Glutamatergic neuron (in vitro differentiated cells): ENCODE results near the gene TCEANC2. TPM values are rescaled to one million over a fixed set of nuclear protein-coding genes. Genes with fewer than 3 reads are reported as not detected.
"Not testable (repeated sequence)": the region's sequence is repeated elsewhere in the genome, so short reads cannot be mapped to it uniquely, and the experiment has no call there.

ENCODE experiments used
- DNase-seq: peaks from one replicate; pipeline ENCODE4 v3.0.0; 2022
- H3K27ac Mint-ChIP-seq: one replicate; pipeline ENCODE4 v1.8.0; 2020; ENCODE audit warnings: mild to moderate bottlenecking, mixed read lengths, inconsistent platforms; ENCODE audit not compliant: unreplicated experiment
- H3K27me3 Mint-ChIP-seq: one replicate; pipeline ENCODE4 v1.8.0; 2020; ENCODE audit warnings: mild to moderate bottlenecking, moderate library complexity, mixed read lengths, inconsistent platforms; ENCODE audit not compliant: unreplicated experiment
- H3K36me3 Mint-ChIP-seq: one replicate; pipeline ENCODE4 v1.8.0; 2020; ENCODE audit warnings: mild to moderate bottlenecking, mixed read lengths, inconsistent platforms; ENCODE audit not compliant: unreplicated experiment
- H3K4me1 Mint-ChIP-seq: one replicate; pipeline ENCODE4 v1.8.0; 2020; ENCODE audit warnings: mild to moderate bottlenecking, low read depth, mixed read lengths, inconsistent platforms; ENCODE audit not compliant: unreplicated experiment
- H3K4me3 Mint-ChIP-seq: one replicate; pipeline ENCODE4 v1.8.0; 2020; ENCODE audit warnings: mild to moderate bottlenecking, mixed read lengths, inconsistent platforms; ENCODE audit not compliant: unreplicated experiment
- H3K9me3 Mint-ChIP-seq: one replicate; pipeline ENCODE4 v1.8.0; 2020; ENCODE audit warnings: mild to moderate bottlenecking, moderate library complexity, mixed read lengths, inconsistent platforms; ENCODE audit not compliant: unreplicated experiment
- CTCF ChIP-seq: fragments of 200-600 bp; sonication (generic); IDR thresholded peaks from one replicate; pipeline ENCODE4 v1.5.0; 2021; ENCODE audit not compliant: partially characterized antibody, unreplicated experiment
- long read RNA-seq: library from polyadenylated mRNA; unstranded; transcript quantifications from one replicate; pipeline ENCODE4 v2.0.0, GENCODE V29; 2020; ENCODE audit not compliant: unreplicated experiment
- total RNA-seq: library from RNA; stranded (reverse); fragmentation: NEBNext Ultra II Directional; extraction: Animal tissue kit (Norgen Biotek cat#: 25700); gene quantifications from one replicate; pipeline ENCODE4 v1.2.1, GENCODE V29; 2021; ENCODE audit not compliant: unreplicated experiment

TCEANC2 gene
- 10.7 TPM for total RNA-seq
- long read RNA-seq, full-length matches to known transcripts, result 2 of 2 reads
- long read RNA-seq, partial matches to known transcripts, result 0 of 2 reads
- long read RNA-seq, other reads (novel, unspliced or antisense), result 0 of 2 reads

GRCh38 chr1:54052934-54053744 is at the start of gene TCEANC2, which contains the start of gene TMEM59:
Gene TCEANC2, plus strand, starts transcription at chr1:54053608. Its CDS starts 815 bp downstream, at chr1:54054423.
Gene TMEM59, minus strand, starts transcription at chr1:54053204. Its CDS starts 16 bp downstream, at chr1:54053188.
- Mint-ChIP-seq H3K36me3 (no peaks in the 10 kb centered on the region), H3K27ac (no peak within 1 kb of the TSS), H3K4me1 (peaks cover 17% of the 10 kb centered on the region), H3K4me3 (no peak within 1 kb of the TSS), H3K9me3 (peaks cover 3% of the 10 kb centered on the region), H3K27me3 (peaks cover 6% of the 10 kb centered on the region)
- no peak for TF ChIP-seq CTCF
- DNase-seq, result peak; percentile 97

GRCh38 chr1:54003750-54004480 is 49.5 kb upstream of the TCEANC2 start:
- not testable (repeated sequence) for H3K27me3 Mint-ChIP-seq

GRCh38 chr1:54004481-54005049 is 48.8 kb upstream of the TCEANC2 start:
- DNase-seq, result no peak
- TF ChIP-seq CTCF, result no peak
- Mint-ChIP-seq H3K4me1 (no peaks in the 10 kb centered on the region), H3K27me3 (peaks cover 2% of the 10 kb centered on the region), H3K27ac (no peak overlapping the region), H3K9me3 (peaks cover 7% of the 10 kb centered on the region), H3K4me3 (no peak overlapping the region), H3K36me3 (peaks cover 5% of the 10 kb centered on the region)

More at GRCh38 chr1:54003750-54004480, 49.5 kb upstream of the TCEANC2 start:
- H3K4me1 Mint-ChIP-seq, H3K27ac Mint-ChIP-seq, DNase-seq, H3K36me3 Mint-ChIP-seq, H3K4me3 Mint-ChIP-seq, H3K9me3 Mint-ChIP-seq: not testable (repeated sequence)

GRCh38 chr1:54006508-54006907 is 46.9 kb upstream of the TCEANC2 start:
- TF ChIP-seq CTCF, result no peak
- no peak for DNase-seq
- Mint-ChIP-seq H3K36me3 (peaks cover 5% of the 10 kb centered on the region), H3K27ac (no peak overlapping the region), H3K4me1 (no peaks in the 10 kb centered on the region), H3K4me3 (no peak overlapping the region), H3K27me3 (peaks cover 3% of the 10 kb centered on the region), H3K9me3 (peaks cover 9% of the 10 kb centered on the region)

GRCh38 chr1:54007613-54008012 is 45.8 kb upstream of the TCEANC2 start:
- H3K4me3 Mint-ChIP-seq, result no peak overlapping the region
- H3K36me3 Mint-ChIP-seq, result peaks cover 4% of the 10 kb centered on the region
- peaks cover 7% of the 10 kb centered on the region for H3K27me3 Mint-ChIP-seq
- TF ChIP-seq CTCF, result no peak
- no peak overlapping the region for H3K27ac Mint-ChIP-seq
- no peak for DNase-seq
- no peaks in the 10 kb centered on the region for H3K4me1 Mint-ChIP-seq
- H3K9me3 Mint-ChIP-seq, result peaks cover 9% of the 10 kb centered on the region
